ENCODE results near the gene INSRR. TPM values are rescaled to one million over a fixed set of nuclear protein-coding genes. Genes with fewer than 3 reads are reported as not detected.

INSRR gene
- total and polyA plus RNA-seq, 9 of the 15 experiments (the other 6 are each of a cell fraction or from before 2014, with no cell fraction given), result 0.03 to 0.18 (median 0.06) TPM; not detected in 3

GRCh38 chr1:156838972-156839371 lies 19.9 kb downstream of the INSRR start (continued):
- peak; percentile 90 to 95 (median 94) for TF ChIP-seq CTCF (IDR thresholded peaks at IDR 0.05 in 2 of 3, conservative IDR thresholded peaks at IDR 0.05 in 1 of 3; ENCODE audit: insufficient read depth in 2 of 3, low read depth in 1 of 3, low read length in 3 of 3)
- TF ChIP-seq TAF15 (IDR thresholded peaks at IDR 0.05; ENCODE audit: low read depth, low read length), result no peak
- TF ChIP-seq NUFIP1 (IDR thresholded peaks at IDR 0.05; ENCODE audit: partially characterized antibody), result no peak
- TF ChIP-seq ZBTB26 (CRISPR knock-in tag; IDR thresholded peaks at IDR 0.05), result no peak
- TF ChIP-seq MCM3 (IDR thresholded peaks at IDR 0.05), result no peak
- TF ChIP-seq ZNF408 (CRISPR knock-in tag; IDR thresholded peaks at IDR 0.05; ENCODE audit: low read depth), result no peak
- TF ChIP-seq GABPA (tag; conservative IDR thresholded peaks at IDR 0.05; ENCODE audit: low read depth), result no peak
- TF ChIP-seq PHF8 (IDR thresholded peaks at IDR 0.05; ENCODE audit: borderline replicate concordance, low read length), result no peak
- TF ChIP-seq RCOR1 (IDR thresholded peaks at IDR 0.05; ENCODE audit: borderline replicate concordance in 1 of 2, low read depth in 2 of 2, low read length in 2 of 2), result no peak
- no peak for TF ChIP-seq ZC3H4 (CRISPR knock-in tag; IDR thresholded peaks at IDR 0.05; ENCODE audit: borderline replicate concordance)
- TF ChIP-seq FOS (IDR thresholded peaks at IDR 0.05; ENCODE audit: extremely low read depth, insufficient read length), result no peak
- no peak for TF ChIP-seq NR2C1 (IDR thresholded peaks at IDR 0.05)
- TF ChIP-seq NR2C1 (tag; IDR thresholded peaks at IDR 0.05), result no peak
- TF ChIP-seq CBFB (CRISPR knock-in tag; IDR thresholded peaks at IDR 0.05), result peak; percentile 44; the same call in 1 of the 2 replicates
- no peak for TF ChIP-seq RBM22 (IDR thresholded peaks at IDR 0.05; ENCODE audit: low read depth, low read length, poor library complexity, severe bottlenecking)
- no peak for TF ChIP-seq ZNF3 (CRISPR knock-in tag; IDR thresholded peaks at IDR 0.05)
- no peak for TF ChIP-seq STAT6 (CRISPR knock-in tag; IDR thresholded peaks at IDR 0.05)
- TF ChIP-seq NBN (IDR thresholded peaks at IDR 0.05; ENCODE audit: low read depth), result no peak
- TF ChIP-seq FOXJ2 (tag; IDR thresholded peaks at IDR 0.05), result no peak
- TF ChIP-seq ZNF830 (CRISPR knock-in tag; IDR thresholded peaks at IDR 0.05), result no peak
- TF ChIP-seq MNT (conservative IDR thresholded peaks at IDR 0.05), result no peak
- no peak for TF ChIP-seq ELF2 (CRISPR knock-in tag; IDR thresholded peaks at IDR 0.05)
- TF ChIP-seq ZNF282 (CRISPR knock-in tag; IDR thresholded peaks at IDR 0.05), result no peak
- TF ChIP-seq GATA2 (CRISPR knock-in tag; IDR thresholded peaks at IDR 0.05), result no peak
- TF ChIP-seq HDAC2 (IDR thresholded peaks at IDR 0.05), result no peak

Data from K562 (cell line).